Measurements from ENCODE around the gene SLC6A5. TPM values are rescaled to one million over a fixed set of nuclear protein-coding genes. Genes with fewer than 3 reads are reported as not detected.

Gene SLC6A5
- total and polyA plus RNA-seq, 2 donors (not counting 3 experiments of a cell fraction or from before 2014, with no cell fraction given), result not detected

DNA sequence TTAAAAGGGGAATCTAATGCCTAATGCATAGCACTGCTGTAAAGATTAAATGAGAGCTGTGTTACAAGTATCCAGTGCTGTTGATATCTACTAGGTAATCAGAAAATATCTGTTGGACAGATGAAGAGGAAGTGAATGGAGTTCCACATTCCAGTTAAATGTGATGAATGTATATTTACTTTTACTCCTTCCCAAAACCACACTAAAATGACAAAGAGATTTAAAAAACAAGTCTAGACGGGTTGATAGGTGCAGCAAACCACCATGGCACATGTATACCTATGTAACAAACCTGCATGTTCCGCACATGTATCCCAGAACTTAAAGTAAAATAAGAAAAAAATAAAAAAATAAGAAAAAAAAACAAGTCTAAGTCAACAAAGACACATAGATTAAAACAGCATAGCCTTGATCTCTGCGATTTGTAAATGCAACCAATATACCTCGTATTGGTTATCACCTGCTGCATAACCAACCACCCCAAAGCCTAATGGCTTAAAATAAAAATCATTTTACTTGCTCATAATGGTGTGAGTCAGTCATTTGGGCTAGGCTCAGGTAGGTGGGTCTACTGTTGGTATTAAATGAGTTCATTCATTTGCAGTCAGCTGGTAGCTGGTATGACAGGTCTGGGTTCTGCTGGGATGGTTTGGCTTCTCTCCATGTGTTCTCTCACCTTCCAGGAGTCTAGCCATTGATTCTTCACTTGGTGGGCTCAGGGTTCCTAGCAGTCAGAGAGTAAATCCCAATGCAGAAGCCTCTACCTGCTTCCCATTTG lies 39.7 kb upstream of the SLC6A5 start:
- Histone ChIP-seq H4K20me1 (replicated peaks; ENCODE audit: control insufficient read depth, extremely low read depth, insufficient read depth, low read length) (no peaks in the 10 kb centered on the region), H3K27me3 (ENCODE audit: control insufficient read depth in 2 of 2, insufficient read depth in 2 of 2, low read length in 2 of 2) (no peaks in the 10 kb centered on the region), H3K4me3 (replicated peaks in 1 of 3; ENCODE audit: insufficient read depth in 1 of 3, low read depth in 1 of 3, low read length in 3 of 3) (no peak overlapping the region), H2AFZ (ENCODE audit: low read depth, low read length) (no peak overlapping the region), H3K4me2 (ENCODE audit: insufficient read depth, low read length) (no peak overlapping the region), H3K36me3 (ENCODE audit: control insufficient read depth in 2 of 2, extremely low read depth in 1 of 2, insufficient read depth in 2 of 2, low read length in 2 of 2) (no peaks in the 10 kb centered on the region), H3K4me1 (ENCODE audit: control insufficient read depth, extremely low read depth, insufficient read depth, low read length) (no peaks in the 10 kb centered on the region), H3K9ac (replicated peaks; ENCODE audit: extremely low read depth, insufficient read depth, low read length) (no peak overlapping the region), H3K27ac (ENCODE audit: insufficient read depth, low read depth, low read length) (no peak overlapping the region), H3K79me2 (ENCODE audit: control insufficient read depth, insufficient read depth, low read length) (no peaks in the 10 kb centered on the region), H3K9me1 (replicated peaks; ENCODE audit: control insufficient read depth, extremely low read depth, insufficient read depth, low read length) (no peaks in the 10 kb centered on the region), H3K9me3 (replicated peaks; ENCODE audit: control insufficient read depth, insufficient read depth, low read length) (no peaks in the 10 kb centered on the region)
- dilution Hi-C loops (cut with MboI; ENCODE audit: extremely low pct_ligation_motif_present, low sequenced_read_pairs), result no loop called here
- FAIRE-seq (no peak), DNase-seq (ENCODE audit: low read depth, low spot score) (no peak)
- intact Hi-C loops (cut with micrococcal nuclease), result no loop called here
- ChIA-PET POLR2A (no interaction called here), CTCF (no interaction called here)
- BruUV-seq (replicated peaks), result no TSS peak
- TF ChIP-seq FOS (IDR thresholded peaks at IDR 0.05; ENCODE audit: borderline replicate concordance, insufficient read depth, low read length) (no peak), JUN (IDR thresholded peaks at IDR 0.05; ENCODE audit: borderline replicate concordance, insufficient read depth, insufficient read length, low read depth) (no peak), GATA2 (IDR thresholded peaks at IDR 0.05; ENCODE audit: insufficient read depth, insufficient read length, low read depth, low read length) (no peak), POLR2A (IDR thresholded peaks at IDR 0.05; ENCODE audit: low read depth, low read length) (no peak), POLR2AphosphoS5 (IDR thresholded peaks at IDR 0.05; ENCODE audit: insufficient read depth, low read depth, low read length) (no peak), EZH2 (IDR thresholded peaks at IDR 0.05; ENCODE audit: borderline replicate concordance, low read depth, low read length, severe bottlenecking) (no peak), MYC (IDR thresholded peaks at IDR 0.05; ENCODE audit: low read depth, low read length) (no peak)
- TF ChIP-seq, protein P1, sequence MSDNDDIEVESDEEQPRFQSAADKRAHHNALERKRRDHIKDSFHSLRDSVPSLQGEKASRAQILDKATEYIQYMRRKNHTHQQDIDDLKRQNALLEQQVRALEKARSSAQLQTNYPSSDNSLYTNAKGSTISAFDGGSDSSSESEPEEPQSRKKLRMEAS (IDR thresholded peaks at IDR 0.05; ENCODE audit: insufficient read depth, insufficient read length), result no peak
- TF ChIP-seq, protein P2, sequence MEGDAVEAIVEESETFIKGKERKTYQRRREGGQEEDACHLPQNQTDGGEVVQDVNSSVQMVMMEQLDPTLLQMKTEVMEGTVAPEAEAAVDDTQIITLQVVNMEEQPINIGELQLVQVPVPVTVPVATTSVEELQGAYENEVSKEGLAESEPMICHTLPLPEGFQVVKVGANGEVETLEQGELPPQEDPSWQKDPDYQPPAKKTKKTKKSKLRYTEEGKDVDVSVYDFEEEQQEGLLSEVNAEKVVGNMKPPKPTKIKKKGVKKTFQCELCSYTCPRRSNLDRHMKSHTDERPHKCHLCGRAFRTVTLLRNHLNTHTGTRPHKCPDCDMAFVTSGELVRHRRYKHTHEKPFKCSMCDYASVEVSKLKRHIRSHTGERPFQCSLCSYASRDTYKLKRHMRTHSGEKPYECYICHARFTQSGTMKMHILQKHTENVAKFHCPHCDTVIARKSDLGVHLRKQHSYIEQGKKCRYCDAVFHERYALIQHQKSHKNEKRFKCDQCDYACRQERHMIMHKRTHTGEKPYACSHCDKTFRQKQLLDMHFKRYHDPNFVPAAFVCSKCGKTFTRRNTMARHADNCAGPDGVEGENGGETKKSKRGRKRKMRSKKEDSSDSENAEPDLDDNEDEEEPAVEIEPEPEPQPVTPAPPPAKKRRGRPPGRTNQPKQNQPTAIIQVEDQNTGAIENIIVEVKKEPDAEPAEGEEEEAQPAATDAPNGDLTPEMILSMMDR (IDR thresholded peaks at IDR 0.05; ENCODE audit: extremely low read depth in 1 of 2, insufficient read depth in 1 of 2, low read depth in 1 of 2, low read length in 2 of 2), result no peak

Measured in endothelial cell of umbilical vein (primary cell).